Mucosa of descending colon (tissue), 3 donors: Measurements from ENCODE around the gene SLC1A1. TPM values are rescaled to one million over a fixed set of nuclear protein-coding genes. Genes with fewer than 3 reads are reported as not detected.
A peak's percentile ranks its signal among the peaks of the same experiment; 100 is the strongest.

Source experiments
- ATAC-seq: fragments of 200-7000 bp; cut with Tn5 transposase; one replicate; pipeline ENCODE4 v1.9.1; 2020; ENCODE audit warnings: mild to moderate bottlenecking, moderate library complexity
- DNase-seq, 3 donors: peaks; one replicate each; pipeline ENCODE4 v3.0.0-alpha.2; 2020
- H3K36me3 ChIP-seq: fragments of 200-600 bp; one replicate; pipeline ENCODE4 v1.8.0; 2021; ENCODE audit warnings: low read depth, mild to moderate bottlenecking
- H3K4me1 ChIP-seq: fragments of 200-600 bp; one replicate; pipeline ENCODE4 v1.8.0; 2021; ENCODE audit warnings: low read depth, mild to moderate bottlenecking
- H3K4me3 ChIP-seq: fragments of 200-600 bp; one replicate; pipeline ENCODE4 v1.8.0; 2021; ENCODE audit warnings: mild to moderate bottlenecking
- H3K9me3 ChIP-seq: fragments of 200-600 bp; one replicate; pipeline ENCODE4 v1.8.0; 2021; ENCODE audit warnings: mild to moderate bottlenecking
- CTCF ChIP-seq: fragments of 200-600 bp; IDR thresholded peaks from one replicate; pipeline ENCODE4 v1.8.0; 2022; ENCODE audit warnings: antibody characterized with exemption, mild to moderate bottlenecking
- intact Hi-C, 2 donors: fragments of 100-400 bp; cut with DNase I in 1 of 2; cut with micrococcal nuclease in 1 of 2; formaldehyde crosslinking; loops; one replicate each; pipeline versions ENCODE4 v1.11.0 to v1.11.1; 2022; cut with DNase I, micrococcal nuclease
- total RNA-seq, 3 donors: library from RNA; stranded (reverse); fragmentation: NEBNext Ultra II Directional in 2 of 3; extraction: Animal tissue kit (Norgen Biotek cat#: 25700) in 2 of 3; gene quantifications; one replicate each; pipeline versions ENCODE4 v1.2.1 to v1.2.4, GENCODE V29; 2021 to 2023
- donor health status: DM: no; HTN: no; CAD: no; lungs with moderate emphysema.
- donor health status: DM: no; HTN: no; CAD: no.
- donor health status: DM: no; HTN: yes; CAD: no.

The SLC1A1 gene
- total RNA-seq, 3 donors from 2014 or later: 16.8 to 44.8 (median 37.0) TPM

DNA sequence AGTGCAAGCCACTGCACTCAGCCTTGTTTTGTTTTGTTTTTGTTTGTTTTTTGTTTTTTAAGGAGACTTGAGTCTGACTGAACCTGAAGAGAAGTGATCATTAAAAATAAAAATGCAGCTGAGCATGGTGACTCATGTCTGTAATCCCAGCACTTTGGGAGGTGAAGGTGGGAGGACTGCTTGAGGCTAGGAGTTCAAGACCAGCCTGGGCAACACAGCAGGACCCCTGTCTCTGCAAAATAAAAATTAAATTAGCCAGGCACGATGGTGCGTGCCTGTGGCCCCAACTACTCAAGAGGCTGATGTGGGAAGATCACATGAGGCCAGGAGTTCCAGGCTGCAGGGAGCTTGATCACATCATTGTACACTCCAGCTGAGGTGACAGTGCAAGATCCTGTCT, 6.2 kb downstream of the SLC1A1 start:
- peaks cover 12% of the 10 kb centered on the region for H3K4me1 ChIP-seq
- ATAC-seq (no peak), DNase-seq (no peak)
- intact Hi-C loops: no loop called here
- no peak overlapping the region for H3K4me3 ChIP-seq
- TF ChIP-seq CTCF: no peak
- no peaks in the 10 kb centered on the region for H3K9me3 ChIP-seq
- H3K36me3 ChIP-seq: no peaks in the 10 kb centered on the region

GRCh38 chr9:4497395-4497794, 7.1 kb downstream of the SLC1A1 start:
- no peaks in the 10 kb centered on the region for H3K36me3 ChIP-seq
- no peak for TF ChIP-seq CTCF
- intact Hi-C loops: no loop called here
- DNase-seq (no peak), ATAC-seq (peak; percentile 52)
- no peaks in the 10 kb centered on the region for H3K9me3 ChIP-seq
- peaks cover 7% of the 10 kb centered on the region for H3K4me1 ChIP-seq
- no peak overlapping the region for H3K4me3 ChIP-seq

DNA sequence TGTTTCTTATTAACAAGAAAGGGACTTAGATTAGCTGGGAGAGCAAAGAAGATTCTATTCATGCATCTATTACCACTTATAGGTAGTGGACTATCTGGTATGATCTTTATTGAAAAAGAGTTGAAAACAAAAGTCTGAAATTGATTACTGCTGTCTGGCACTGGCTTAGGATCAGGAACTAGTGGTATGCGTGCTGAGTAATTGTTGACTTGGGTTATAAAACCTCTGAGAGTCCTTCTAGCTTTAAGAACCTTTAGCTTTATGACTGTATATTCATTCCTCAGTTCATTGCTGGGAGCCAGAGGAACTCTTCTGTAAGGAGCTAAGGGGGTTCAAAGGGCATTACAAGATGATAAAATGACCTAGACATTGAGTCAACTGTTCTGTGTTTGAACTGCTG, 7.6 kb downstream of the SLC1A1 start:
- intact Hi-C loops: no loop called here
- ATAC-seq (peak; percentile 98), DNase-seq (peak in 1 of 3 donors; percentile 29)
- no peak overlapping the region for H3K4me3 ChIP-seq
- peaks cover 7% of the 10 kb centered on the region for H3K4me1 ChIP-seq
- H3K9me3 ChIP-seq: no peaks in the 10 kb centered on the region
- H3K36me3 ChIP-seq: no peaks in the 10 kb centered on the region
- peak; percentile 6 for TF ChIP-seq CTCF

GRCh38 chr9:4499917-4500316, 9.6 kb downstream of the SLC1A1 start:
- TF ChIP-seq CTCF: no peak
- Histone ChIP-seq H3K9me3 (no peaks in the 10 kb centered on the region), H3K4me3 (no peak overlapping the region), H3K36me3 (no peaks in the 10 kb centered on the region), H3K4me1 (peaks cover 7% of the 10 kb centered on the region)
- no peak for DNase-seq
- intact Hi-C loops: no loop called here
- no peak for ATAC-seq

DNA sequence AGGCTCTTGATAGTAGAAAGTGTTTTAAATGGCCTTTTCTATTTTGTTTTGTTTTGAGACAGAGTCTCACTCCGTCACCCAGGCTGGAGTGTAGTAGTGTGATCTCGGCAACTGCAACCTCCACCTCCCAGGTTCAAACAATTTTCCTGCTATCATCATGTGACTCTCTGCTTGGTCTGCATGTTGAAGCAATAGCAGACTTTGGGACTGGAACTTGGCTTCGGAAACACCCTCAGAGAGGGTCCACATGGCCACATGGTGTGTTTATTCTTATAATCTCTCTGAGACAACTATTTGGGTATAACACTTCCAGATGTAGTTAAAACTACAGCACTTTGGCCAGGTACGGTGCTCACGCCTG, 10.9 kb downstream of the SLC1A1 start:
- intact Hi-C loops: no loop called here
- Histone ChIP-seq H3K9me3 (no peaks in the 10 kb centered on the region), H3K4me1 (peaks cover 7% of the 10 kb centered on the region), H3K36me3 (no peaks in the 10 kb centered on the region), H3K4me3 (no peak overlapping the region)
- TF ChIP-seq CTCF: no peak
- DNase-seq (no peak), ATAC-seq (no peak)

DNA sequence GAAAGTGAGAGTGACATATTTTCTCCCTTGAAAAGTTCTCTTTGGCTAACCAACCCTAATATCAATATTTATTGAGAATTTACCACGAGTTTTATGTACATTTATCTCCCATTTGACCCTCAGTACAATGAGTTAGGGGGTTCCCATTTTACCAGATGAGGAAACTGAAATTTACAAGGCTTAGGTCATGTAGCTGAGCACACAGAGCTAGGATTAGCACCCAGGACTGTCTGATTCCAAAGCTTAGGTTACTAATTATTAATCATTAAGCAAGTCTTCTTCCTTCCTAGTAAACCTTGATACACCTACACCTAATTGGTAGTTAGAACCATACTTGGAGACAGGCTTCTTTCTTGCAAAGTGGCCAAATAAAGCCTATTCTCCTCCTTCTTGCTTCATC, 12.2 kb downstream of the SLC1A1 start:
- intact Hi-C loops: no loop called here
- Histone ChIP-seq H3K9me3 (no peaks in the 10 kb centered on the region), H3K4me3 (no peak overlapping the region), H3K4me1 (peaks cover 7% of the 10 kb centered on the region), H3K36me3 (no peaks in the 10 kb centered on the region)
- TF ChIP-seq CTCF: no peak
- DNase-seq (no peak), ATAC-seq (no peak)
